ENCODE results near the gene ZSCAN30. TPM values are rescaled to one million over a fixed set of nuclear protein-coding genes. Genes with fewer than 3 reads are reported as not detected.

The ZSCAN30 gene
- total and polyA plus RNA-seq, 9 of the 15 experiments (the other 6 are each of a cell fraction or from before 2014, with no cell fraction given): 4.6 to 13.6 (median 10.8) TPM

- no peak overlapping the region for H2AFZ ChIP-seq (ENCODE audit: low read depth, low read length)
- H3K9me1 ChIP-seq (ENCODE audit: control insufficient read depth, insufficient read depth, low read length): no peaks in the 10 kb centered on the region
- no peak overlapping the region for H3K4me3 ChIP-seq
- ATAC-seq: no peak
- no peaks in the 10 kb centered on the region for H4K20me1 ChIP-seq (replicated peaks; ENCODE audit: control insufficient read depth, insufficient read depth, low read length)
- no TSS peak for BruUV-seq (replicated peaks)
- no peak overlapping the region for H3K27ac ChIP-seq (ENCODE audit: extremely low read depth, low read depth, low read length)
- H3K79me2 ChIP-seq (ENCODE audit: control insufficient read depth, insufficient read depth, low read length): peaks cover 21% of the 10 kb centered on the region
- intact Hi-C loops (cut with micrococcal nuclease): no loop called here
- no peak overlapping the region for H3K4me2 ChIP-seq (ENCODE audit: insufficient read depth, low read length)
- no peak overlapping the region for H3K9ac ChIP-seq (ENCODE audit: insufficient read depth in 1 of 2, low read depth in 2 of 2, low read length in 2 of 2)
- DNase-seq (ENCODE audit: extremely low read depth in 1 of 4, low spot score in 3 of 4): no peak
- CTCF ChIA-PET (ENCODE audit: low intra/inter-chr PET ratio): no interaction called here
- no peaks in the 10 kb centered on the region for H3K27me3 ChIP-seq (ENCODE audit: control insufficient read depth in 2 of 2, insufficient read depth in 2 of 2, low read length in 2 of 2)
- FAIRE-seq: no peak
- 59% methylated on average over 3 of the region's 3 CpGs for WGBS (ENCODE audit: insufficient coverage, low coverage, missing lambda C conversion rate)
- no peaks in the 10 kb centered on the region; a peak in 1 of 5 replicates for H3K4me1 ChIP-seq (replicated peaks in 1 of 2; ENCODE audit: control insufficient read depth in 2 of 2, insufficient read depth in 2 of 2, low read length in 2 of 2)
- TF ChIP-seq ZNF174 (CRISPR knock-in tag; IDR thresholded peaks at IDR 0.05) (no peak), EHMT2 (IDR thresholded peaks at IDR 0.05) (no peak), SUPT5H (IDR thresholded peaks at IDR 0.05) (no peak), NR0B1 (IDR thresholded peaks at IDR 0.05; ENCODE audit: partially characterized antibody) (no peak), ZEB2 (IDR thresholded peaks at IDR 0.05) (no peak), BRCA1 (IDR thresholded peaks at IDR 0.05) (no peak), BRCA1 (CRISPR knock-in tag; IDR thresholded peaks at IDR 0.05) (no peak), ZNF274 (IDR thresholded peaks at IDR 0.05; ENCODE audit: borderline replicate concordance, low read depth, low read length) (no peak), KDM1A (IDR thresholded peaks at IDR 0.05) (no peak), NFIX (CRISPR knock-in tag; IDR thresholded peaks at IDR 0.05; ENCODE audit: low read depth) (no peak), DPF2 (IDR thresholded peaks at IDR 0.05) (no peak), XRCC4 (IDR thresholded peaks at IDR 0.05; ENCODE audit: extremely low read depth, insufficient read depth, insufficient read length) (no peak), KAT8 (IDR thresholded peaks at IDR 0.05; ENCODE audit: low read depth) (no peak), GTF2E2 (tag; IDR thresholded peaks at IDR 0.05) (no peak), DIDO1 (tag; IDR thresholded peaks at IDR 0.05; ENCODE audit: low read depth) (no peak), RHOXF2B (CRISPR knock-in tag; conservative IDR thresholded peaks at IDR 0.05) (no peak), E2F1 (CRISPR knock-in tag; IDR thresholded peaks at IDR 0.05) (no peak), HMGN3 (IDR thresholded peaks at IDR 0.05; ENCODE audit: borderline replicate concordance, extremely low read depth, insufficient read length, low read depth, low read length) (no peak), NFE2L1 (tag; IDR thresholded peaks at IDR 0.05; ENCODE audit: borderline replicate concordance, low read depth) (no peak), POLR2B (IDR thresholded peaks at IDR 0.05; ENCODE audit: low read depth, partially characterized antibody) (no peak)
- POLR2A ChIA-PET: no interaction called here
- in situ Hi-C loops (cut with MboI): loop anchor here (5.0 kb wide), 1 partner anchor 43 kb away; the partner anchor contains the start of gene ZNF397
- H3K9me3 ChIP-seq (replicated peaks; ENCODE audit: control insufficient read depth, insufficient read depth, low read depth, low read length): peaks cover 9% of the 10 kb centered on the region
- H3K36me3 ChIP-seq (ENCODE audit: control insufficient read depth, insufficient read depth, low read length): no peaks in the 10 kb centered on the region
These were observed 5.2 kb downstream of the ZSCAN30 start for GRCh38 chr18:35284841-35285240.

Measured in K562 (cell line).